Measurements from ENCODE around the gene RNF212B. TPM values are rescaled to one million over a fixed set of nuclear protein-coding genes. Genes with fewer than 3 reads are reported as not detected.

The RNF212B gene
- total and polyA plus RNA-seq, 2 of the 13 experiments (the other 11 are each of a cell fraction or from before 2014, with no cell fraction given): 0.05 TPM; not detected in 1

- TF ChIP-seq ZBTB37 (CRISPR knock-in tag; IDR thresholded peaks at IDR 0.05): no peak
- TF ChIP-seq FOXJ3 (CRISPR knock-in tag; IDR thresholded peaks at IDR 0.05; ENCODE audit: borderline replicate concordance): peak; percentile 91
- TF ChIP-seq HNF1B (CRISPR knock-in tag; IDR thresholded peaks at IDR 0.05): peak; percentile 97
- peak; percentile 99 for TF ChIP-seq ZNF614 (CRISPR knock-in tag; IDR thresholded peaks at IDR 0.05; ENCODE audit: borderline replicate concordance)
- TF ChIP-seq ZNF619 (CRISPR knock-in tag; IDR thresholded peaks at IDR 0.05): peak; percentile 100
- peak; percentile 69 to 96; a peak in 3 of 4 replicates for TF ChIP-seq KLF16 (CRISPR knock-in tag; IDR thresholded peaks at IDR 0.05)
- TF ChIP-seq XRCC5 (optimal IDR thresholded peaks at IDR 0.05; ENCODE audit: low read length): peak; percentile 90
- peak; percentile 98 for TF ChIP-seq ZNF598 (CRISPR knock-in tag; IDR thresholded peaks at IDR 0.05; ENCODE audit: borderline replicate concordance)
- TF ChIP-seq ZFP91 (CRISPR knock-in tag; IDR thresholded peaks at IDR 0.05; ENCODE audit: borderline replicate concordance): peak; percentile 94
- TF ChIP-seq EED (CRISPR knock-in tag; IDR thresholded peaks at IDR 0.05): peak; percentile 83; the same call in 1 of the 2 replicates
- peak; percentile 98 for TF ChIP-seq MEF2D (CRISPR knock-in tag; IDR thresholded peaks at IDR 0.05)
- TF ChIP-seq ZNF264 (CRISPR knock-in tag; IDR thresholded peaks at IDR 0.05): peak; percentile 97
- 0 out of 2 replicates have a peak, but pooled peaks have one; percentile 59 for TF ChIP-seq HNF1A (IDR thresholded peaks at IDR 0.05; ENCODE audit: low read depth)
- TF ChIP-seq HNF1A (CRISPR knock-in tag; IDR thresholded peaks at IDR 0.05; ENCODE audit: borderline replicate concordance): peak; percentile 89; the same call in 1 of the 2 replicates
- TF ChIP-seq ZNF605 (CRISPR knock-in tag; IDR thresholded peaks at IDR 0.05): peak; percentile 94
These were observed 83.1 kb downstream of the RNF212B start, which contains the start of gene PABPN1 (continued) for GRCh38 chr14:23320584-23321571.

All from HepG2 (cell line).